LNCaP clone FGC (cell line): Measurements from ENCODE around the gene OR8B8.

Experiments used
- DNase-seq: peaks from one replicate; pipeline ENCODE4 v3.0.0-alpha.2; 2011; ENCODE audit warnings: low read depth
- H3K4me3 ChIP-seq: 2 replicates; pipeline ENCODE4 v1.5.1; 2011; ENCODE audit warnings: mild to moderate bottlenecking, low read depth, low read length, control low read depth
- TF ChIP-seq, protein P1 (sequence below): IDR thresholded peaks from 2 replicates; pipeline ENCODE4 v1.5.1; 2012; ENCODE audit warnings: mild to moderate bottlenecking; ENCODE audit not compliant: control insufficient read depth, insufficient read depth; ENCODE audit errors: extremely low read depth

The OR8B8 gene

DNA sequence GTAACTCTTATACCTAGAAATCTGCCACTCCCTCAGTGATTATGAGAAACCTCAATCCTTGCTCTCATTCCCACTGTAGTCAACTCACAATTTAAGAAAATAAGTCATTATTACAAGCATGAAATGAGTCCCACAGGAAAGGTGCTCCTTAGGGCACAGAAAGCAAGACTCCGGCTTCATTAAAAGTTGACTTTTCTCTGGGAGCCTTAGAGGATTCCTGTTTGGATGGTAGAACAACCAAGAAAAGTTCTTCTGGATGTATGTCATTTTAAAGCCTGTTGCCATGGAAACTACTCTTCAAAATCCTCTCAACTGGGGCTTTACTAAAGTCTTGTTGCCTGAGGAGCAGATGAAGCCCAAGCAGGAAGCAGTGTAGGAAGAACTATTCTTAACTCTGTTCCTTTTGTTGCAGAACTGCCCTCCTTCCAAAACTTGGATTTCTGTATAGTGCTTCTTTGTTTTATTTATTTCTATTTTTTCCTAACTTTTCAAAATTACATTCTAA, at the start of gene OR8B8:
Gene OR8B8, minus strand, starts transcription at position 51 of the 505 bp plus-strand sequence. CDS start 4,611 bp downstream, outside the sequence.
- H3K4me3 ChIP-seq: no peak within 1 kb of the TSS
- DNase-seq: no peak
- TF ChIP-seq, protein P1, sequence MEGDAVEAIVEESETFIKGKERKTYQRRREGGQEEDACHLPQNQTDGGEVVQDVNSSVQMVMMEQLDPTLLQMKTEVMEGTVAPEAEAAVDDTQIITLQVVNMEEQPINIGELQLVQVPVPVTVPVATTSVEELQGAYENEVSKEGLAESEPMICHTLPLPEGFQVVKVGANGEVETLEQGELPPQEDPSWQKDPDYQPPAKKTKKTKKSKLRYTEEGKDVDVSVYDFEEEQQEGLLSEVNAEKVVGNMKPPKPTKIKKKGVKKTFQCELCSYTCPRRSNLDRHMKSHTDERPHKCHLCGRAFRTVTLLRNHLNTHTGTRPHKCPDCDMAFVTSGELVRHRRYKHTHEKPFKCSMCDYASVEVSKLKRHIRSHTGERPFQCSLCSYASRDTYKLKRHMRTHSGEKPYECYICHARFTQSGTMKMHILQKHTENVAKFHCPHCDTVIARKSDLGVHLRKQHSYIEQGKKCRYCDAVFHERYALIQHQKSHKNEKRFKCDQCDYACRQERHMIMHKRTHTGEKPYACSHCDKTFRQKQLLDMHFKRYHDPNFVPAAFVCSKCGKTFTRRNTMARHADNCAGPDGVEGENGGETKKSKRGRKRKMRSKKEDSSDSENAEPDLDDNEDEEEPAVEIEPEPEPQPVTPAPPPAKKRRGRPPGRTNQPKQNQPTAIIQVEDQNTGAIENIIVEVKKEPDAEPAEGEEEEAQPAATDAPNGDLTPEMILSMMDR: no peak

- no peak overlapping the region for H3K4me3 ChIP-seq
- no peak for DNase-seq
- TF ChIP-seq, protein P1: no peak
Observed at GRCh38 chr11:124493016-124493655, 47.6 kb upstream of the OR8B8 start.

GRCh38 chr11:124483422-124483821, 37.9 kb upstream of the OR8B8 start:
- no peak for DNase-seq

DNA sequence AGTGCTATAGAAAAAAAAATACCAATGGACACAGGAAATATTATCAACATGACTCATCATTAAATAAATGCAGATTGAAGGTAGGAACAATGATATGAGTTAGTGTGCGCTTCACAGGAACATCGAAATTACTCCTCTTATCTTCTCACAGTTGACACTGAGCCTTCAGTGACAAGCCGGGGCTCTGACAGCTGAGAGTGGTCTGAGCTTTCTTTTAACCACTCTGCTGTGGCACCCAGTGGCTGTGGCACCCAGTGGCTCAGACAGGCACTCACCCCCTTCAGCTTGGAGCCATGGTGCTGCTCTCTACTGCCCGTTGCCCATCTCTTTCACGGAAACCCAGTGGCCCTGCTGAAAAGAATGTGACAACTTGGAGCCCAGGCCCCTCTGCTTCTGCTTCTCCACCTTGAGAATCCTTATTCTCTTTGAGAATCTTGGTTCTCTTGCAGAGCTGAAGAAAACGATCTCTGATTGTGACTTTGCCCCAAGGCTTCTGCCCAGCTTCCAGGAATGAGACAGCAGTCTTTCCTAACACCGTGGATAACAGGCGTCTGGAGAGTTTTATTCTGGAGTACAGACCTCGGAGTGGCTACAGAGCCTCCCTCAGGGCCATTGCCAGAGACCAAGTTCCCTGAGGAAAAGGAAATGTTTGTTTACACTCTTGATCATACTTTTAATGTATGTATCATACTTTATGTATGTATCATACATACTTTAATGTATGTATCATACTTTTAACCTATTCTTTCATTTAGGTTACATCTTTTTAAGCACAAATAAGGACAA, 37.1 kb upstream of the OR8B8 start:
- no peak for DNase-seq
- H3K4me3 ChIP-seq: no peak overlapping the region

More at GRCh38 chr11:124483422-124483821, 37.9 kb upstream of the OR8B8 start:
- H3K4me3 ChIP-seq: no peak overlapping the region
- TF ChIP-seq, protein P1: no peak

GRCh38 chr11:124481365-124482323, 36.1 kb upstream of the OR8B8 start:
- no peak overlapping the region for H3K4me3 ChIP-seq
- no peak for DNase-seq
- TF ChIP-seq, protein P1: no peak

More for the DNA sequence above, 37.1 kb upstream of the OR8B8 start:
- TF ChIP-seq, protein P1: no peak

DNA sequence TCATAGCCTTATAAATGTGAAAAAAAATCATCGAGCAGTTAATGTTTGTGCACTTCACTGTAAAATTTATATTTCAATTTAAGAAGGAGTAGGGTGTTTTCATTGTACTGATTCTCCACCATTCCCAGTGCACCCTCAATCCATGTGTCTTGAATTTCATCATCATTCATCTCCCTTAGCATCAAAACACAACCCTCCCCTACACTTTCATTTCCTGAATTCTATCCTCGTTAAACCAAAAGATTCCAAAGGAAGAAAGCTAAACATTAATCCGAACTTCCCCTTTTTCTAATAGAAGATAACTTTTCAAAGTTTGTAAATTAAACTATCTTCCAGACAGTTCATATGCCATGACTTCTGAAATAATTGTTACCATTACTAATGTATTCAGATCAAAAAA, 34.1 kb upstream of the OR8B8 start:
- no peak for DNase-seq
- no peak overlapping the region for H3K4me3 ChIP-seq
- TF ChIP-seq, protein P1: no peak
